Thoracic aorta (tissue), 2 donors: ENCODE results near the gene ARHGEF6. TPM values are rescaled to one million over a fixed set of nuclear protein-coding genes. Genes with fewer than 3 reads are reported as not detected.

Source experiments
- ATAC-seq: fragments of 150-250 bp; one replicate; pipeline ENCODE4 v1.8.0; 2017; ENCODE audit warnings: low read depth; ENCODE audit not compliant: insufficient number of reproducible peaks, low FRiP score
- DNase-seq: peaks from one replicate; pipeline ENCODE4 v3.0.0-alpha.2; 2020; ENCODE audit warnings: low spot score
- H3K27ac ChIP-seq, 2 donors: fragments of 200-600 bp; sonication (generic); 1 replicate in 1 of 2; 2 replicates in 1 of 2; pipeline ENCODE4 v1.5.1; 2016; ENCODE audit warnings: mild to moderate bottlenecking in 2 of 2, moderate library complexity in 2 of 2
- H3K27me3 ChIP-seq: fragments of 200-600 bp; sonication (generic); replicated peaks from 2 replicates; pipeline ENCODE4 v1.6.0; 2016; ENCODE audit warnings: mild to moderate bottlenecking; ENCODE audit not compliant: insufficient read depth
- H3K36me3 ChIP-seq: fragments of 200-600 bp; sonication (generic); one replicate; pipeline ENCODE4 v1.5.1; 2016
- H3K4me1 ChIP-seq, 2 donors: fragments of 200-600 bp; sonication (generic); 1 replicate in 1 of 2; 2 replicates in 1 of 2; pipeline versions ENCODE4 v1.5.1 to v1.6.0; 2016; ENCODE audit warnings: low read depth in 2 of 2, mild to moderate bottlenecking in 1 of 2; ENCODE audit not compliant: control insufficient read depth in 1 of 2
- H3K4me3 ChIP-seq: fragments of 200-600 bp; sonication (generic); 2 replicates; pipeline ENCODE4 v1.5.1; 2016; ENCODE audit warnings: mild to moderate bottlenecking
- H3K9me3 ChIP-seq: fragments of 200-600 bp; sonication (generic); 2 replicates; pipeline ENCODE4 v1.5.1; 2016
- CTCF ChIP-seq: fragments of 200-600 bp; sonication (generic); IDR thresholded peaks from one replicate; pipeline ENCODE4 v1.5.1; 2019; ENCODE audit warnings: antibody characterized with exemption
- total RNA-seq, 2 donors: library from RNA; depleted of rRNA; stranded (reverse); fragments of >200 nt; gene quantifications; one replicate each; pipeline versions ENCODE4 v1.1.0 to v1.2.3, GENCODE V29; 2016

Gene ARHGEF6
- total RNA-seq, 2 donors from 2014 or later, result 25.7 to 34.8 TPM

- Histone ChIP-seq H3K27ac (no peak overlapping the region), H3K27me3 (no peaks in the 10 kb centered on the region), H3K9me3 (no peaks in the 10 kb centered on the region), H3K4me3 (no peak overlapping the region), H3K4me1 (no peaks in the 10 kb centered on the region), H3K36me3 (no peaks in the 10 kb centered on the region)
- DNase-seq, result no peak
- ATAC-seq, result no peak
- TF ChIP-seq CTCF, result no peak
Measured at GRCh38 chrX:136659174-136659573, 121.6 kb downstream of the ARHGEF6 start.

GRCh38 chrX:136658151-136658550, 122.6 kb downstream of the ARHGEF6 start:
- no peaks in the 10 kb centered on the region for H3K36me3 ChIP-seq
- no peaks in the 10 kb centered on the region for H3K4me1 ChIP-seq
- DNase-seq, result no peak
- no peak overlapping the region for H3K27ac ChIP-seq
- H3K27me3 ChIP-seq, result no peaks in the 10 kb centered on the region
- H3K4me3 ChIP-seq, result no peak overlapping the region
- H3K9me3 ChIP-seq, result no peaks in the 10 kb centered on the region
- TF ChIP-seq CTCF, result no peak
- ATAC-seq, result no peak

GRCh38 chrX:136656361-136656964, 124.3 kb downstream of the ARHGEF6 start:
- no peak for ATAC-seq

GRCh38 chrX:136652822-136653723, 127.7 kb downstream of the ARHGEF6 start:
- Histone ChIP-seq H3K36me3 (no peaks in the 10 kb centered on the region), H3K4me1 (no peaks in the 10 kb centered on the region), H3K9me3 (no peaks in the 10 kb centered on the region), H3K27ac (no peak overlapping the region), H3K4me3 (no peak overlapping the region), H3K27me3 (no peaks in the 10 kb centered on the region)
- no peak for TF ChIP-seq CTCF
- DNase-seq (no peak), ATAC-seq (no peak)

More at GRCh38 chrX:136656361-136656964, 124.3 kb downstream of the ARHGEF6 start:
- no peak for DNase-seq
- no peak for TF ChIP-seq CTCF
- Histone ChIP-seq H3K27ac (no peak overlapping the region), H3K4me1 (no peaks in the 10 kb centered on the region), H3K36me3 (no peaks in the 10 kb centered on the region), H3K4me3 (no peak overlapping the region), H3K9me3 (no peaks in the 10 kb centered on the region), H3K27me3 (no peaks in the 10 kb centered on the region)

- no peak for TF ChIP-seq CTCF
- DNase-seq (no peak), ATAC-seq (no peak)
Measured at GRCh38 chrX:136650811-136651210, 129.9 kb downstream of the ARHGEF6 start.

More at GRCh38 chrX:136650811-136651210, 129.9 kb downstream of the ARHGEF6 start:
- Histone ChIP-seq H3K36me3 (no peaks in the 10 kb centered on the region), H3K27me3 (no peaks in the 10 kb centered on the region), H3K4me3 (no peak overlapping the region), H3K9me3 (no peaks in the 10 kb centered on the region), H3K27ac (no peak overlapping the region), H3K4me1 (no peaks in the 10 kb centered on the region)
